Measurements from ENCODE around the gene NT5DC1. TPM values are rescaled to one million over a fixed set of nuclear protein-coding genes. Genes with fewer than 3 reads are reported as not detected.

The NT5DC1 gene
- total and polyA plus RNA-seq, 10 of the 15 experiments (the other 5 are each of a cell fraction or from before 2014, with no cell fraction given): 40.8 to 140 (median 66.8) TPM

DNA sequence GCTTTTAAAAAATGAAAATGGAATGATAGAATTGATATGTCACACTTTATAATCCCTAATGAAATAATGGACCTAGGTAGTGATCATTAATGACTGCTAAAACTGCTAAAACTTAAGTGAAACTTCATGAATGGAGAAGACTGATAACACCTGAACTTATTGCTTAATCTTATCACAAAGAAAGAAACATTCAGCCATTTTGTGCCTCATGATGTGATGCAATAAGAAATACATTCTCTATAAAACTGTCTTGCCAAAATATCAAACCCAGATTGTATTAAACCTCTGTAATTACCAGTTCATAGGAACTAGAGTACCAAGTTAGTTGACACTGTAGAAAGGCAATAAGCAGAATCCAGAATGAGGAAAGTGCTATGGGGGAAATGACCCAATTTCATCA lies 79.7 kb downstream of the NT5DC1 start:
- intact Hi-C loops (cut with micrococcal nuclease; ENCODE audit: unreplicated experiment) (no loop called here), in situ Hi-C loops (cut with MboI) (no loop called here)
- no peaks in the 10 kb centered on the region for H4K20me1 ChIP-seq (ENCODE audit: control insufficient read depth, insufficient read depth)
- no TSS peak for BruUV-seq (replicated peaks)
- H3K9ac ChIP-seq (ENCODE audit: control insufficient read depth, insufficient read depth, low read length): no peak overlapping the region
- ChIA-PET POLR2A (no interaction called here), SMC1A (ENCODE audit: uncharacterized antibody, unreplicated experiment) (interaction anchor here (1.0 kb wide), 1 partner anchor 12 kb away, joined by 3 read pairs; no protein-coding TSS in a partner anchor), RAD21 (ENCODE audit: unreplicated experiment) (no interaction called here), CTCF (interaction anchor here (0.9 kb wide), 1 partner anchor 37 kb away, joined by 5 read pairs; no protein-coding TSS in a partner anchor)
- H3K36me3 ChIP-seq (ENCODE audit: control insufficient read depth in 2 of 2, insufficient read depth in 2 of 2, low read length in 1 of 2): no peaks in the 10 kb centered on the region
- H2AFZ ChIP-seq (ENCODE audit: control insufficient read depth, low read depth, low read length): no peak overlapping the region
- no peak overlapping the region for H3K4me2 ChIP-seq (ENCODE audit: control insufficient read depth, insufficient read depth)
- FAIRE-seq: peak; percentile 56
- H3K27ac ChIP-seq (ENCODE audit: control insufficient read depth, insufficient read depth): no peak overlapping the region
- no peaks in the 10 kb centered on the region for H3K27me3 ChIP-seq (replicated peaks in 1 of 2; ENCODE audit: control insufficient read depth in 2 of 2, insufficient read depth in 2 of 2, low read length in 1 of 2)
- no peaks in the 10 kb centered on the region for H3K4me1 ChIP-seq (ENCODE audit: control insufficient read depth, insufficient read depth, low read length)
- no peaks in the 10 kb centered on the region for H3K79me2 ChIP-seq (ENCODE audit: control insufficient read depth, insufficient read depth, low read length)
- TF ChIP-seq, protein P1, sequence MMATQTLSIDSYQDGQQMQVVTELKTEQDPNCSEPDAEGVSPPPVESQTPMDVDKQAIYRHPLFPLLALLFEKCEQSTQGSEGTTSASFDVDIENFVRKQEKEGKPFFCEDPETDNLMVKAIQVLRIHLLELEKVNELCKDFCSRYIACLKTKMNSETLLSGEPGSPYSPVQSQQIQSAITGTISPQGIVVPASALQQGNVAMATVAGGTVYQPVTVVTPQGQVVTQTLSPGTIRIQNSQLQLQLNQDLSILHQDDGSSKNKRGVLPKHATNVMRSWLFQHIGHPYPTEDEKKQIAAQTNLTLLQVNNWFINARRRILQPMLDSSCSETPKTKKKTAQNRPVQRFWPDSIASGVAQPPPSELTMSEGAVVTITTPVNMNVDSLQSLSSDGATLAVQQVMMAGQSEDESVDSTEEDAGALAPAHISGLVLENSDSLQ (IDR thresholded peaks at IDR 0.05): no peak
- TF ChIP-seq MTA3 (IDR thresholded peaks at IDR 0.05; ENCODE audit: borderline replicate concordance, low read length) (no peak), SP1 (IDR thresholded peaks at IDR 0.05; ENCODE audit: low read depth, low read length) (no peak), ZNF24 (IDR thresholded peaks at IDR 0.05) (no peak), ZBED1 (IDR thresholded peaks at IDR 0.05; ENCODE audit: borderline replicate concordance) (no peak), FOXM1 (IDR thresholded peaks at IDR 0.05; ENCODE audit: low read depth, low read length) (no peak), SIN3A (IDR thresholded peaks at IDR 0.05; ENCODE audit: low read depth, low read length) (no peak), RAD51 (IDR thresholded peaks at IDR 0.05) (no peak), PML (IDR thresholded peaks at IDR 0.05; ENCODE audit: low read length) (no peak), MEF2A (IDR thresholded peaks at IDR 0.05; ENCODE audit: insufficient read depth, low read depth, low read length) (no peak), KLF5 (IDR thresholded peaks at IDR 0.05; ENCODE audit: partially characterized antibody) (no peak), GATAD2B (conservative IDR thresholded peaks at IDR 0.05; ENCODE audit: low read depth) (no peak), NFXL1 (IDR thresholded peaks at IDR 0.05; ENCODE audit: borderline replicate concordance) (no peak), MYB (IDR thresholded peaks at IDR 0.05; ENCODE audit: borderline replicate concordance, low read depth, low read length) (no peak)
- TF ChIP-seq, protein P2, sequence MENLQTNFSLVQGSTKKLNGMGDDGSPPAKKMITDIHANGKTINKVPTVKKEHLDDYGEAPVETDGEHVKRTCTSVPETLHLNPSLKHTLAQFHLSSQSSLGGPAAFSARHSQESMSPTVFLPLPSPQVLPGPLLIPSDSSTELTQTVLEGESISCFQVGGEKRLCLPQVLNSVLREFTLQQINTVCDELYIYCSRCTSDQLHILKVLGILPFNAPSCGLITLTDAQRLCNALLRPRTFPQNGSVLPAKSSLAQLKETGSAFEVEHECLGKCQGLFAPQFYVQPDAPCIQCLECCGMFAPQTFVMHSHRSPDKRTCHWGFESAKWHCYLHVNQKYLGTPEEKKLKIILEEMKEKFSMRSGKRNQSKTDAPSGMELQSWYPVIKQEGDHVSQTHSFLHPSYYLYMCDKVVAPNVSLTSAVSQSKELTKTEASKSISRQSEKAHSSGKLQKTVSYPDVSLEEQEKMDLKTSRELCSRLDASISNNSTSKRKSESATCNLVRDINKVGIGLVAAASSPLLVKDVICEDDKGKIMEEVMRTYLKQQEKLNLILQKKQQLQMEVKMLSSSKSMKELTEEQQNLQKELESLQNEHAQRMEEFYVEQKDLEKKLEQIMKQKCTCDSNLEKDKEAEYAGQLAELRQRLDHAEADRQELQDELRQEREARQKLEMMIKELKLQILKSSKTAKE (IDR thresholded peaks at IDR 0.05; ENCODE audit: low read depth, poor library complexity, severe bottlenecking): no peak
- TF ChIP-seq, protein P3, sequence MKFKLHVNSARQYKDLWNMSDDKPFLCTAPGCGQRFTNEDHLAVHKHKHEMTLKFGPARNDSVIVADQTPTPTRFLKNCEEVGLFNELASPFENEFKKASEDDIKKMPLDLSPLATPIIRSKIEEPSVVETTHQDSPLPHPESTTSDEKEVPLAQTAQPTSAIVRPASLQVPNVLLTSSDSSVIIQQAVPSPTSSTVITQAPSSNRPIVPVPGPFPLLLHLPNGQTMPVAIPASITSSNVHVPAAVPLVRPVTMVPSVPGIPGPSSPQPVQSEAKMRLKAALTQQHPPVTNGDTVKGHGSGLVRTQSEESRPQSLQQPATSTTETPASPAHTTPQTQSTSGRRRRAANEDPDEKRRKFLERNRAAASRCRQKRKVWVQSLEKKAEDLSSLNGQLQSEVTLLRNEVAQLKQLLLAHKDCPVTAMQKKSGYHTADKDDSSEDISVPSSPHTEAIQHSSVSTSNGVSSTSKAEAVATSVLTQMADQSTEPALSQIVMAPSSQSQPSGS (IDR thresholded peaks at IDR 0.05; ENCODE audit: low read length): no peak
- no peaks in the 10 kb centered on the region; the same call in none of the 3 replicates for H3K9me3 ChIP-seq (replicated peaks; ENCODE audit: control insufficient read depth, insufficient read depth, low read length)
- no peak for ATAC-seq
- no peak overlapping the region for H3K4me3 ChIP-seq
- no peak for DNase-seq (ENCODE audit: low read depth, low spot score)

Data from GM12878 (cell line).